Measurements from ENCODE around the gene NINL.

The NINL gene

GRCh38 chr20:25608774-25609173 lies 23.4 kb upstream of the NINL start:
- Histone ChIP-seq H2AFZ (ENCODE audit: low read length) (no peak overlapping the region), H2BK120ac (ENCODE audit: low read depth, low read length) (no peak overlapping the region), H4K91ac (ENCODE audit: low read depth, low read length, poor library complexity) (no peak overlapping the region), H3K9ac (ENCODE audit: low read depth, low read length, poor library complexity) (no peak overlapping the region), H2AK5ac (ENCODE audit: low read depth, low read length) (no peak overlapping the region), H3K79me1 (ENCODE audit: low read depth, low read length) (no peaks in the 10 kb centered on the region), H3K9me3 (replicated peaks in 1 of 2; ENCODE audit: control insufficient read depth in 2 of 2, insufficient read depth in 1 of 2, low read depth in 1 of 2, low read length in 2 of 2) (no peaks in the 10 kb centered on the region), H3K4me3 (ENCODE audit: low read length in 2 of 2) (no peak overlapping the region), H4K8ac (ENCODE audit: low read depth, low read length) (no peak overlapping the region), H3K27ac (replicated peaks; ENCODE audit: low read length) (no peak overlapping the region), H3K18ac (ENCODE audit: low read length) (no peak overlapping the region), H3K36me3 (replicated peaks in 1 of 2; ENCODE audit: control insufficient read depth in 2 of 2, insufficient read depth in 2 of 2, low read length in 2 of 2) (peaks cover 2 to 20% of the 10 kb centered on the region in 2 donors), H2BK15ac (ENCODE audit: low read length) (no peak overlapping the region), H3K14ac (ENCODE audit: low read length) (no peak overlapping the region), H3K4ac (ENCODE audit: low read length) (no peak overlapping the region), H2BK12ac (ENCODE audit: low read length) (no peak overlapping the region), H3K4me1 (ENCODE audit: control insufficient read depth in 2 of 2, insufficient read depth in 1 of 2, low read depth in 1 of 2, low read length in 2 of 2) (no peaks in the 10 kb centered on the region), H2BK5ac (ENCODE audit: low read length) (no peak overlapping the region), H3K23ac (ENCODE audit: low read depth, low read length, poor library complexity) (no peak overlapping the region), H3K4me2 (ENCODE audit: insufficient read depth, low read length, poor library complexity, severe bottlenecking) (no peak overlapping the region), H3K27me3 (ENCODE audit: control insufficient read depth in 3 of 3, insufficient read depth in 3 of 3, low read depth in 1 of 3, low read length in 3 of 3) (no peaks in the 10 kb centered on the region)
- WGBS, 2 donors (ENCODE audit: extremely low coverage in 2 of 2, insufficient read length in 2 of 2, insufficient replicate concordance in 1 of 2) = no CpG with 5 or more reads among the region's 3 CpGs
- DNase-seq (ENCODE audit: low spot score) = no peak

DNA sequence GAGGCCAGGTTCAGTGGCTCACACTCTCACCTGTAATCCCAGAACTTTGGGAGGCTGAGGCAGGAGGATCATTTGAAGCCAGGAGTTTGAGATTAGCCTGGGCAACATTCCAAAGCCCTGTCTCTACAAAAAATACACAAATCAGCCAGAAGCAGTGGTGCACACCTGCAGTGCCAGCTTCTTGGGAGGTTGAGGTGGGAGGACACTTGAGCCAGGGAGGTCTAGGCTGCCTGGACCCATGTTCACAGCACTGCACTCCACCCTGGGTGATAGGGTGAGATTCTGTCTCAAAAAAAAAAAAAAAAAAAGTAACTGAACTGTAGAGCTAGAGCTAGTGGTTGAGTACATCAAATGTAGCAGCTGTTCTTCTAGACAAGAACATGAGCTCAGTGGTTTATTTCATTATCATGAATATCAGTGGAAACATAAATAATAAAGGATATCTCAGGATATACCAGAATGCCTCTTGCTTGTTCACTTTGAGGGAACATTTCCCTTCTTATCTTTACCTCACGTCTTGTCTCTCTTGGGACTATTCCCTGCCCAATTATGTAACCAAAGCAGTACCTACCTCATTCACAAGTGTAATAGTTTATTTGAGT lies 20.9 kb upstream of the NINL start:
- Histone ChIP-seq H3K9me3 (replicated peaks in 1 of 2; ENCODE audit: control insufficient read depth in 2 of 2, insufficient read depth in 1 of 2, low read depth in 1 of 2, low read length in 2 of 2) (no peaks in the 10 kb centered on the region), H3K4me1 (ENCODE audit: control insufficient read depth in 2 of 2, insufficient read depth in 1 of 2, low read depth in 1 of 2, low read length in 2 of 2) (no peaks in the 10 kb centered on the region), H3K9ac (ENCODE audit: low read depth, low read length, poor library complexity) (no peak overlapping the region), H3K79me1 (ENCODE audit: low read depth, low read length) (no peaks in the 10 kb centered on the region), H3K27me3 (ENCODE audit: control insufficient read depth in 3 of 3, insufficient read depth in 3 of 3, low read depth in 1 of 3, low read length in 3 of 3) (no peaks in the 10 kb centered on the region), H3K4me2 (ENCODE audit: insufficient read depth, low read length, poor library complexity, severe bottlenecking) (no peak overlapping the region), H3K36me3 (replicated peaks in 1 of 2; ENCODE audit: control insufficient read depth in 2 of 2, insufficient read depth in 2 of 2, low read length in 2 of 2) (no peaks in the 10 kb centered on the region), H2AFZ (ENCODE audit: low read length) (no peak overlapping the region), H4K8ac (ENCODE audit: low read depth, low read length) (no peak overlapping the region), H2BK120ac (ENCODE audit: low read depth, low read length) (no peak overlapping the region), H2BK15ac (ENCODE audit: low read length) (no peak overlapping the region), H2BK12ac (ENCODE audit: low read length) (no peak overlapping the region), H3K27ac (replicated peaks; ENCODE audit: low read length) (no peak overlapping the region), H4K91ac (ENCODE audit: low read depth, low read length, poor library complexity) (no peak overlapping the region), H2AK5ac (ENCODE audit: low read depth, low read length) (no peak overlapping the region), H3K14ac (ENCODE audit: low read length) (no peak overlapping the region), H3K4ac (ENCODE audit: low read length) (no peak overlapping the region), H3K4me3 (ENCODE audit: low read length in 2 of 2) (no peak overlapping the region), H3K23ac (ENCODE audit: low read depth, low read length, poor library complexity) (no peak overlapping the region), H2BK5ac (ENCODE audit: low read length) (no peak overlapping the region), H3K18ac (ENCODE audit: low read length) (no peak overlapping the region)
- DNase-seq (ENCODE audit: low spot score) = no peak
- no CpG with 5 or more reads among the region's 1 CpG for WGBS, 2 donors (ENCODE audit: extremely low coverage in 2 of 2, insufficient read length in 2 of 2, insufficient replicate concordance in 1 of 2)

DNA sequence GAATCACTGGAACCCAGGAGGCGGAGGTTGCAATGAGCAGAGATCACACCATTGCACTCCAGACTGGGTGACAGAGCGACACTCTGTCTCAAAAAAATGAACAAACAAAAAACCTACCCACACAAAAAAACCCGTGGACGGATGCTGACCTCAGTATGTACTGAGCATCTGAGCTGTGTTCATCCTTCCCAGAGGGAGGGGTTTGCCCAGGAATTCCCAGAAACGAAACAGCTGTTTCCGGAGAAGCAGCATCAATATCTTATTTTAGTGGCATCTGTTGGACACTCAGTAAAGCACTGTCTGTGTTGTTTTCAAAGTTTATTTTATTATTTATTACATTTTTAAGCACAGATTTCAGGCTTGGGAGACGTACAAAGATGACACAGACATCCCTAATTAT lies 19.8 kb upstream of the NINL start:
- Histone ChIP-seq H2BK15ac (ENCODE audit: low read length) (no peak overlapping the region), H3K27me3 (ENCODE audit: control insufficient read depth in 3 of 3, insufficient read depth in 3 of 3, low read depth in 1 of 3, low read length in 3 of 3) (no peaks in the 10 kb centered on the region), H4K8ac (ENCODE audit: low read depth, low read length) (no peak overlapping the region), H2BK120ac (ENCODE audit: low read depth, low read length) (no peak overlapping the region), H3K23ac (ENCODE audit: low read depth, low read length, poor library complexity) (no peak overlapping the region), H3K36me3 (replicated peaks in 1 of 2; ENCODE audit: control insufficient read depth in 2 of 2, insufficient read depth in 2 of 2, low read length in 2 of 2) (no peaks in the 10 kb centered on the region), H3K4me2 (ENCODE audit: insufficient read depth, low read length, poor library complexity, severe bottlenecking) (no peak overlapping the region), H3K27ac (replicated peaks; ENCODE audit: low read length) (no peak overlapping the region), H4K91ac (ENCODE audit: low read depth, low read length, poor library complexity) (no peak overlapping the region), H2AK5ac (ENCODE audit: low read depth, low read length) (no peak overlapping the region), H3K18ac (ENCODE audit: low read length) (no peak overlapping the region), H2AFZ (ENCODE audit: low read length) (no peak overlapping the region), H2BK12ac (ENCODE audit: low read length) (no peak overlapping the region), H2BK5ac (ENCODE audit: low read length) (no peak overlapping the region), H3K4ac (ENCODE audit: low read length) (no peak overlapping the region), H3K9me3 (replicated peaks in 1 of 2; ENCODE audit: control insufficient read depth in 2 of 2, insufficient read depth in 1 of 2, low read depth in 1 of 2, low read length in 2 of 2) (no peaks in the 10 kb centered on the region), H3K9ac (ENCODE audit: low read depth, low read length, poor library complexity) (no peak overlapping the region), H3K4me1 (ENCODE audit: control insufficient read depth in 2 of 2, insufficient read depth in 1 of 2, low read depth in 1 of 2, low read length in 2 of 2) (no peaks in the 10 kb centered on the region), H3K79me1 (ENCODE audit: low read depth, low read length) (no peaks in the 10 kb centered on the region), H3K14ac (ENCODE audit: low read length) (no peak overlapping the region), H3K4me3 (ENCODE audit: low read length in 2 of 2) (no peak overlapping the region)
- no peak for DNase-seq (ENCODE audit: low spot score)
- WGBS, 2 donors (ENCODE audit: extremely low coverage in 2 of 2, insufficient read length in 2 of 2, insufficient replicate concordance in 1 of 2) = no CpG with 5 or more reads among the region's 7 CpGs

- no CpG with 5 or more reads among the region's 9 CpGs for WGBS, 2 donors (ENCODE audit: extremely low coverage in 2 of 2, insufficient read length in 2 of 2, insufficient replicate concordance in 1 of 2)
Measured at GRCh38 chr20:25604611-25605010, 19.3 kb upstream of the NINL start.

More at GRCh38 chr20:25604611-25605010, 19.3 kb upstream of the NINL start:
- Histone ChIP-seq H3K27me3 (ENCODE audit: control insufficient read depth in 3 of 3, insufficient read depth in 3 of 3, low read depth in 1 of 3, low read length in 3 of 3) (no peaks in the 10 kb centered on the region), H3K4me2 (ENCODE audit: insufficient read depth, low read length, poor library complexity, severe bottlenecking) (no peak overlapping the region), H2AK5ac (ENCODE audit: low read depth, low read length) (no peak overlapping the region), H3K18ac (ENCODE audit: low read length) (no peak overlapping the region), H3K27ac (replicated peaks; ENCODE audit: low read length) (no peak overlapping the region), H4K91ac (ENCODE audit: low read depth, low read length, poor library complexity) (no peak overlapping the region), H3K14ac (ENCODE audit: low read length) (no peak overlapping the region), H3K4ac (ENCODE audit: low read length) (no peak overlapping the region), H3K9ac (ENCODE audit: low read depth, low read length, poor library complexity) (no peak overlapping the region), H3K4me1 (ENCODE audit: control insufficient read depth in 2 of 2, insufficient read depth in 1 of 2, low read depth in 1 of 2, low read length in 2 of 2) (no peaks in the 10 kb centered on the region), H2BK120ac (ENCODE audit: low read depth, low read length) (no peak overlapping the region), H2BK12ac (ENCODE audit: low read length) (no peak overlapping the region), H3K36me3 (replicated peaks in 1 of 2; ENCODE audit: control insufficient read depth in 2 of 2, insufficient read depth in 2 of 2, low read length in 2 of 2) (no peaks in the 10 kb centered on the region), H2BK15ac (ENCODE audit: low read length) (no peak overlapping the region), H3K79me1 (ENCODE audit: low read depth, low read length) (no peaks in the 10 kb centered on the region), H2AFZ (ENCODE audit: low read length) (no peak overlapping the region), H4K8ac (ENCODE audit: low read depth, low read length) (no peak overlapping the region), H3K9me3 (replicated peaks in 1 of 2; ENCODE audit: control insufficient read depth in 2 of 2, insufficient read depth in 1 of 2, low read depth in 1 of 2, low read length in 2 of 2) (no peaks in the 10 kb centered on the region), H3K4me3 (ENCODE audit: low read length in 2 of 2) (no peak overlapping the region), H2BK5ac (ENCODE audit: low read length) (no peak overlapping the region), H3K23ac (ENCODE audit: low read depth, low read length, poor library complexity) (no peak overlapping the region)
- no peak for DNase-seq (ENCODE audit: low spot score)

All from neuronal stem cell (in vitro differentiated cells).